HG03457 (cell line): ENCODE data around the gene UQCR11.
A peak's percentile ranks its signal among the peaks of the same experiment; 100 is the strongest.

ENCODE experiments used
- ATAC-seq: cut with Tn5 transposase; IDR thresholded peaks from one replicate; pipeline ENCODE4 v1.9.1; 2021; ENCODE audit warnings: moderate number of reproducible peaks; ENCODE audit not compliant: unreplicated experiment

UQCR11 gene

GRCh38 chr19:1592755-1593500 is 12.3 kb downstream of the UQCR11 start, which contains the start of gene MBD3:
MBD3 (minus strand) TSS chr19:1592865; CDS start chr19:1592631, 234 bp downstream.
- peak; percentile 39 for ATAC-seq

DNA sequence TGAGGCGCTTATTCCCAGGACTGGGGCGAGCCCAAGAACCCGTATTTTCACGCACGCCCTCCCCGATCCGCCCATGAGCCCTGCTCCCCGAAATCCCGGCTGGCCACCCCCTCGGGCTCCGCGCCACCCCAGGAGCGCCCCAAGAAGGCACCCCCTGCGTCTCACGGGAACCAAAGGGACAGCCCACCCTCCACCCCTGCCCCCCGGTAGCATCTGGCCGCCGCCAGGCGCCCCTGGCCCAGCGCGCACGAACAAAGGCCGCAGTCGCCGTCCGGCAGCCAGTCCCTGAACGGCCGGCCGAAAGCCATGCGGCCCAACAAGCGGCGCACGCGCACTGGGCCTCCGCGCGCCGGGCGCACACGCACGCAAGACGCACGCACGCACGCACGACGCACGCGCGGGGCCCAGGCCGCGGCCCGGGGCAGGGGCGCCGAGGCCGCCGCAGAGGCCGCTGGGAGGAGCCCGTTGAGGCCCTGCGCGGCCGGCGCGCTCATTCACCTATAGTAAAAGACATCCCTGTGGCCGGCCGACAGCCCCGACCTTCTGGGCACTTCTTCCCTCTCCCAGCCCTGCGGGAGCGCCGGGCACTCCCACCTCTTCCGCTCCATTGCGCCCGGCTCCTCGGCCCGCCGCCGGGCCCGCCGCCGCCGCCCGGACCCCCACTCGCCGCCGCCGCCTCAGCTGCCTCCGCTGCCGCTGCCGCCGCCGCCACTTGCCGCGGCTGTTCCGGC is 13.1 kb downstream of the UQCR11 start:
- ATAC-seq = peak; percentile 35

DNA sequence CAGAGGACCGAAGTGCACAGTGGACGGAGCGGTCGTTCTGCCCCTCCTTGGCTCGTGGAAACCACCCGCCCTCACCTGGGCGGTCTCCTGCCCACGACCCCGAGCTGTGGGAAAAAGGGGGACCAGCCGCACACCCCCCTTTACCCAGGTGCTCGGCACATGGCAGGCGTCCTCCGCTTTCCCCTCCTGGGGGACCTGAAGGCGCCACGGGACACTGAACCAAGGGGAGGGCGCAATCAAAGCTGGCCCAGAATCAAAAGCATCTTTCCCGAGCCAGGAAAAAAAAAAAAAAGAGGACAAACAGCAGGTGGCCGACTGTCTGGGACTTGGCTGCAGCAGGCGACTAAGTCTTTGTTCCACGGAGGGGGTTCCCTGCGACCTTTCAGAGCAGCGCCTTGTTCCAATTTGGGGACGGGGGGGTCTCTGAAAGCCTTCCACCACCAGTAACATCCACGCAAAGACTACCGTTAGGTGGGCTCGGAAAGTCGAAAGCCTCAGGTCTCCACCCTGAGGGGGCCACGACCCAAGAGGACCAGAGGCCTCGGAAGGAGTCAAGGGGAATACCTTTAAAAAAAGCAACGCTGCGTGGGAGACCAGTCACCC is 13.7 kb downstream of the UQCR11 start:
- no peak for ATAC-seq

DNA sequence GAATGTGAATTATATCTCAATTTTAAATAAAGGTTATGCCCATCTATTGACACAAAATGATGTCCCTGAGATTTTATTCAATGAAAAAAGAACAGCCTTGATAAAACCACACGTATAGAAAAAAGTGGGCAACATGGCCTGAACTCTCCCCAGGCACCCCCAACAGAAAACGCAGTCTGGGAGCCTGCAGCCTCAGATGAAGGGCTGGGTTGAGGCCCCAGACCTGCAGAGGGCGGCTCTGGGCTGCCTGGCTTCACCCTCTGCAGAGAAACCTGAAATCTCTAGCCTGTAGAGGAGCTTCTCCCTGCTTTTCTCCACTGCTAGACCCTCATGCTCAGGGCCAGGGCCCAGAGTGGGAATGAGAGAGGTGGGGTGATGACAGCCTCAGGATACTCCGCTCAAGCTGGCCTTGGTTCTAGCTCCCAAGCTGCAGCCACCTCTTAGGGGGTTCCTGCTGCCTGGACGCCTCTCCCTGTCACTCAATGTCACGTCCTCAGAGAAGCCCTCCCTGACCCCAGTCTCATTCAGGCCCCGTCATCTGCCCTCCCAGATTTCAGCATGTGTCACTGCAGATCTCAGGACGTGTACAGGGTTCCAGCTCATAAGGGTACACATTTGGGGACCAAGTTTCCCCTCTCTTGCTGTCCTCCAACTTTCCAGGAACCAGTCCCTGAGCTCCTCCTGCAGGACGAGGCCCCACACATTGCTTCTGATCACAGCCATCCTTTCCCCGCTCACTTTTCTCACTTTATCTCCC is 14.4 kb downstream of the UQCR11 start:
- ATAC-seq = no peak

DNA sequence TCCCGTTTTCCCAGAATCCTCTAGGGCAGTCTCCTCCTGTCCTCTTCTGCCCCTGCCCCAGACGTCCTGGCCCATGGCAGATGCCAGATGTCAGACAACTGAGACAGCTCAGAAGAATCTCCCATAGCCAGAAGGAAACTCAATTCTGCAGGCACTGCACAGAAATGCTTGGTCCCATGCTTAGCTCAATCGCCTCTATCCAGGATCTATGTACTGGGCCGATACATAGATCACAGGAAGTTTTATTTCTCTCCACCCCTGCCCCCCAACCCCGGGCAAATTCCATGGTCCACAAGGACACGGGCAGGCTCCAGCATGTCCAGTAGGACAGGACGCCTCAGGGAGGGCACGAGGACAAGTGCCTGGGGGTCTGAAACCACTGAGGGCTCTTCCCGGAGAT is 17.4 kb downstream of the UQCR11 start:
- no peak for ATAC-seq

- ATAC-seq = no peak
These were observed 20.1 kb downstream of the UQCR11 start for GRCh38 chr19:1585243-1585580.

DNA sequence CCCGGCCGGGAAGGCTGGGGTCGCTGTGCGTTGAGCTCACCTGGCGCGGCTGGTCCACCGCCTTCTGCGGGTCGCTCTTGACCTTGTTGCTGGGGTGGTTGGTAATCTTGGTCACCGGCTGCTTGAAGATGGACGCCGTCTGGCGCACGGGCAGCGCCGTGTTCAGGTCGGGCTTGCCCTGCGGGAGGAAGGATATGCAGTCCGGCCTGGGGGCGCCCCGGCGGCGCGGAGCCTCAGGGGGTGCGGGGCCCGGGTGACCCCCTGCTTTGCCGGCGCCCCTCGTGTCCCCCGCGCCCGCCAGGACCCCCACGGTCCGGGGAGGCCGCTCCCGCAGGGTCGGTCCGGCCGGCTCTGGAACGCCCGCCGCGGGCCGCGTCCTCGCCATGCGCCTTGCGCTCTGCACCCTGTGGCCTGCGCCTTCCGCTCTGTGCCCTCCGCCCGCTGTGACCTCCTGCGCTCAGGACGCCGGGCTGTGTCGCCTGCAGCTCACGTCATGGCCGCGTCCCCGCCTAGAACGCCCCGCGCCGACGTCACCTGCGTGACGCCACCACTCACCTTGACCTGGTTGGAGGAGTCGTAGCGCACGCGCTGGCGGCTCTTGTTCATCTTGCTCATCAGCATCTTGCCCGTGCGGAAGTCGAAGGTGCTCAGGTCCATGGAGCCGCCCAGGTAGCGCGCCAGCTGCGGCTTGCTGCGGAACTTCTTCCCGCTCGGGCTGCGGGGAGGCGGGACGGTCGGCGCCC is 20.6 kb downstream of the UQCR11 start:
- no peak for ATAC-seq

GRCh38 chr19:1582201-1582600 is 23.1 kb downstream of the UQCR11 start:
- ATAC-seq = no peak

GRCh38 chr19:1580957-1581356 is 24.3 kb downstream of the UQCR11 start:
- ATAC-seq = no peak

- ATAC-seq = no peak
These were observed 24.9 kb downstream of the UQCR11 start for GRCh38 chr19:1580382-1580781.

- no peak for ATAC-seq
These were observed 26.0 kb downstream of the UQCR11 start for GRCh38 chr19:1579222-1579621.

- ATAC-seq = no peak
These were observed 27.2 kb downstream of the UQCR11 start for GRCh38 chr19:1577929-1578618.

- ATAC-seq = no peak
These were observed 28.0 kb downstream of the UQCR11 start for GRCh38 chr19:1577090-1577928.

DNA sequence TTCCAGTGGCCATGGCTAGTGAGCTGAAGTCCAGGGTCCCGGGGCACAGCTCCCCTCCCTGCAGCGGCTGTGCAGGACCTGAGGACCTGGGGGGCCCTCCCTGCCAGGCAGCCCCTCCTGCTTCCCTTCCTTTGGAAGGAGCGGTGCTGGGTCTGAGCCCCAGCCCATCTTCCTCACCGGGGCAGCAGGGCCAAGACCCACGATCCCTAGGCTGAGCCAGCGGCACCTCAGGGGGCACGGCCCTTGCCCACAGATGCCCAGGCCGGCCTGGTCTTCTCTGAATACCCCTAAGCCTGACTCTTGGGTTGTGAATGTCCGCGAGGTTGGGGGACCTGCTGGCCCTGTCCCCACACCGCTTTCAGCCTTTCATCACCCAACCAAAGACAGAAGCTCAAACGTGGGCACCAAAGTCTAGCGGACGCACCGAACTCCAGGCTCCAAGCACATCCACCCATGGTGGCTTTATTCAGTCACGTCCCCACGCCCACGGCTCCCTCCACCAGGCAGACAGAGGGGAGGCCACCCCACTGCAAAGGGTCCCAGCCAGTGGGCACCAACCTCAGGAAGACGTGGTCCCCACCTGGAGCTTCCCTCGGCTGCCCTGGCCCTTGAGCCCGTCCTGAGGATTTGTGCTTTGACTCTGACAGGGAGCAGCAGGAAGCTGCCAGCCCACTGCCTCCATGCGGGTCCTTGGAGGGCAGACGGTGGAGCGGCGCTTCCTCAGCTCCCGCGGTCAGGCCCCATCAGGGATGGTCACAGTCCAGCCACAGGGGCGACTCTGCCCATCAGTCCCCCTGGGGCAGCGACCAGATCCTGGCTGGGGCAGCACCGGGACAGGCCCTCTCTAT is 28.8 kb downstream of the UQCR11 start:
- no peak for ATAC-seq

- no peak for ATAC-seq
These were observed 29.7 kb downstream of the UQCR11 start for GRCh38 chr19:1575323-1576241.

DNA sequence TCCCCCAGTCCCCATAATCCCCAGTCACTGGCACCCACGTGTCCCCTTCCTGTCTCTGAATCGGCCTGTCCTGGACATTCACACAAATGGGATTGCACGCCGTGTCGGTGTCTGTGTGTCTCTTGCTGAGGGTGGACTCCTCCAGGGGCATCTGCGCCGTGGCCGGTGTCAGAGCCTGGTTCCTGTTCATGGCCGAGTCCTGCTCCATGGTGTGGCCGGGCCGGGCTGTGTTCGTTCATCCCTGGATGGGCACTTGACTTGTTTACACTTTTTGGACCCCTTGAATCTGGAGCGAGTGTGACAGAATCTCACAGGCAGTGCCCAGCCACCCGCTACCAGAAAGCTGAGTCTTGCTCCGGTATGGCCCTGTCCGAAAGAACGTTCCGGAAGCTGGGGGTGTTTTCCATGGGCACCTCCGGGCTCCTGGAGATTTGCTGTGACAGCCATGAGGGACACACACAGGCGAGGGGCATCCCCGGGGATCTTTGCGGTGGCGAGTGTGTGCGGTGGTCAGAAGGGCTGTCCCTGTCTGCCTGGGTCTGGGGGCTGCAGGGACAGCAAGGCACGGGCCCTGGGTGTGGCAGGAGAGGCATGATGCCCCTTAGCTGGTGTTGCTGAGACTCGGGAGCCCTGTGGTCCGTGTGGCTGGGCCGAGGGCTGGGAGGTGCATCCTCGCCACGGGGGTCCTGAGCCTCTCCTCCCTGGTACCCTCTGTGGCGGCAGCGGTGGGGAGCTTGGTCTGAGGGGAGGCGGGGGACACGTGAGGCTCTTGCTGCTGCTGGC is 30.7 kb downstream of the UQCR11 start:
- no peak for ATAC-seq
